GM19238 (cell line): Measurements from ENCODE around the gene SSNA1.

Experiments used
- DNase-seq: peaks from one replicate; pipeline ENCODE4 v3.0.0; 2011; ENCODE audit warnings: low spot score; ENCODE audit not compliant: insufficient read length

Gene SSNA1

GRCh38 chr9:137219757-137220316 lies 31.4 kb downstream of the SSNA1 start:
- no peak for DNase-seq

- DNase-seq = no peak
Measured at GRCh38 chr9:137220317-137221094, 32.0 kb downstream of the SSNA1 start.

- no peak for DNase-seq
Measured at GRCh38 chr9:137221095-137221505, 32.6 kb downstream of the SSNA1 start.

GRCh38 chr9:137221506-137222111 lies 33.1 kb downstream of the SSNA1 start:
- no peak for DNase-seq

GRCh38 chr9:137222190-137223077 lies 34.0 kb downstream of the SSNA1 start, which contains the start of gene RNF208:
TSS of gene RNF208 (minus strand) at chr9:137222240. CDS start at chr9:137221212, 1,028 bp downstream.
- DNase-seq = no peak

GRCh38 chr9:137223078-137223970 lies 34.8 kb downstream of the SSNA1 start:
- DNase-seq = peak; percentile 100

- no peak for DNase-seq
Measured at GRCh38 chr9:137224830-137225694, 36.6 kb downstream of the SSNA1 start, which contains the start of gene CYSRT1. TSS of gene CYSRT1 (plus strand) at chr9:137225174. CDS start at chr9:137225622, 448 bp downstream.

GRCh38 chr9:137225699-137226331 lies 37.3 kb downstream of the SSNA1 start:
- DNase-seq = no peak

GRCh38 chr9:137226338-137227053 lies 38.0 kb downstream of the SSNA1 start:
- DNase-seq = no peak

GRCh38 chr9:137227054-137227852 lies 38.8 kb downstream of the SSNA1 start, which contains the start of gene RNF224:
TSS of gene RNF224 (plus strand) at chr9:137227502. CDS start at chr9:137228336, 834 bp downstream.
- DNase-seq = peak; percentile 83

- DNase-seq = no peak
Measured at GRCh38 chr9:137227853-137228505, 39.5 kb downstream of the SSNA1 start.

GRCh38 chr9:137228506-137228967 lies 40.1 kb downstream of the SSNA1 start:
- no peak for DNase-seq

GRCh38 chr9:137228968-137229896 lies 40.8 kb downstream of the SSNA1 start:
- no peak for DNase-seq

GRCh38 chr9:137229903-137230704 lies 41.6 kb downstream of the SSNA1 start:
- no peak for DNase-seq
